PC-9 (cell line): Measurements from ENCODE around the gene XAB2.

Experiments used
- EZH2 ChIP-seq: fragments of 200-600 bp; sonication (generic); IDR thresholded peaks from 2 replicates; pipeline ENCODE4 v1.8.0; 2017; ENCODE audit warnings: antibody characterized with exemption, low read depth
- TF ChIP-seq, protein P1 (sequence below): fragments of 200-600 bp; sonication (generic); conservative IDR thresholded peaks from 2 replicates; pipeline ENCODE4 v1.6.1; 2017; ENCODE audit warnings: mixed run types, antibody characterized with exemption, mild to moderate bottlenecking, moderate library complexity

DNA sequence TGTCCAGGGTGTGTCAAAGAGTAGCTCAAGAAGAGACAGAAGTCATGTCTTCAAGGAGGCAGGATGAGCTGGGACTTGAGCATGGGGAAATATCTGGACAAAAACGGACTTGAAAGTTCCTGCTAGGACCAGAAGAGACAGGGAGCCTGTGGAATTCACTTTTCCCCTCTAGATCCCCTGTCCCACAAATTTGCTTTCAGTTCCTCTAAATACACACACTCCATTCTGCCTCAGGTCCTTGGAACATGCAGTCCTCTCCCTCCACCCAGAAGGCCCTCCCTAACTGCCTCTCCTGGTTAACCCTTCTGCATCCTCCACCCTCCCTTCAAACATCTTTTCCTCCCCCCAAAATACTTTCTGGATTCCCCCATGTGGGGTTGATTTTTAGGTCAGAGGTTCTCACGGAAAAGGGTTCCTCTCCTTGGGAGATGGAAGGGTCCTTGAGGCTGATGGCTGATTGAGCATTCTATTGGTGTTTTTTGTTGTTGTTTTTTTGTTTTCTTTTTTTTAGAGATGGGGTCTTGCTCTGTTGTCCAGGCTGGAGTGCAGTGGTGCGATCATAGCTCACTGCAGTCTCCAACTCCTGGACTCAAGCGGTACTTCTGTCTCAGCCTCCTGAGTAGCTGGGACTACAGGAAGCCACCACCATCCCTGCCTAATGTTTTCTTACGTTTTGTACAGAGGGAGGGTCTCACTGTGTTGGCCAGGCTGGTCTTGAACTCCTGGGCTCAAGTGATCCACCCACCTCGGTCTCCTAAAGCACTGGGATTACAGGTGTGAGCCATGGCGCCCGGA, 32.6 kb upstream of the XAB2 start:
- TF ChIP-seq, protein P1, sequence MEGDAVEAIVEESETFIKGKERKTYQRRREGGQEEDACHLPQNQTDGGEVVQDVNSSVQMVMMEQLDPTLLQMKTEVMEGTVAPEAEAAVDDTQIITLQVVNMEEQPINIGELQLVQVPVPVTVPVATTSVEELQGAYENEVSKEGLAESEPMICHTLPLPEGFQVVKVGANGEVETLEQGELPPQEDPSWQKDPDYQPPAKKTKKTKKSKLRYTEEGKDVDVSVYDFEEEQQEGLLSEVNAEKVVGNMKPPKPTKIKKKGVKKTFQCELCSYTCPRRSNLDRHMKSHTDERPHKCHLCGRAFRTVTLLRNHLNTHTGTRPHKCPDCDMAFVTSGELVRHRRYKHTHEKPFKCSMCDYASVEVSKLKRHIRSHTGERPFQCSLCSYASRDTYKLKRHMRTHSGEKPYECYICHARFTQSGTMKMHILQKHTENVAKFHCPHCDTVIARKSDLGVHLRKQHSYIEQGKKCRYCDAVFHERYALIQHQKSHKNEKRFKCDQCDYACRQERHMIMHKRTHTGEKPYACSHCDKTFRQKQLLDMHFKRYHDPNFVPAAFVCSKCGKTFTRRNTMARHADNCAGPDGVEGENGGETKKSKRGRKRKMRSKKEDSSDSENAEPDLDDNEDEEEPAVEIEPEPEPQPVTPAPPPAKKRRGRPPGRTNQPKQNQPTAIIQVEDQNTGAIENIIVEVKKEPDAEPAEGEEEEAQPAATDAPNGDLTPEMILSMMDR = no peak
- TF ChIP-seq EZH2 = no peak
